GM18507 (cell line): ENCODE measurements around the gene TOX2.

Source experiments
- DNase-seq: peaks from one replicate; pipeline ENCODE4 v3.0.0; 2011; ENCODE audit warnings: low read depth; ENCODE audit not compliant: insufficient read length; ENCODE audit errors: extremely low spot score
- FAIRE-seq: peaks from 2 replicates; lab custom pipeline; 2011; peaks lifted over from hg19 to GRCh38; lab: Jason Lieb, UNC

The TOX2 gene

GRCh38 chr20:43938017-43938655 lies 23.5 kb downstream of the TOX2 start:
- DNase-seq = no peak
- no peak for FAIRE-seq

GRCh38 chr20:43938932-43939761 lies 24.5 kb downstream of the TOX2 start:
- no peak for DNase-seq
- no peak for FAIRE-seq

- no peak for DNase-seq
- FAIRE-seq = no peak
Measured at GRCh38 chr20:43939762-43940121, 25.1 kb downstream of the TOX2 start.

GRCh38 chr20:43940518-43941225 lies 26.0 kb downstream of the TOX2 start:
- no peak for FAIRE-seq
- no peak for DNase-seq

GRCh38 chr20:43941476-43942200 lies 27.0 kb downstream of the TOX2 start:
- FAIRE-seq (peak; percentile 77), DNase-seq (no peak)

- DNase-seq (no peak), FAIRE-seq (no peak)
Measured at GRCh38 chr20:43942201-43942590, 27.5 kb downstream of the TOX2 start.

GRCh38 chr20:43942667-43943285 lies 28.1 kb downstream of the TOX2 start:
- DNase-seq = no peak
- FAIRE-seq = peak; percentile 92

- no peak for FAIRE-seq
Measured at GRCh38 chr20:43943725-43944124, 29.1 kb downstream of the TOX2 start.

GRCh38 chr20:43944653-43945235 lies 30.1 kb downstream of the TOX2 start:
- FAIRE-seq (no peak), DNase-seq (no peak)

More at GRCh38 chr20:43943725-43944124, 29.1 kb downstream of the TOX2 start:
- no peak for DNase-seq

- FAIRE-seq (no peak), DNase-seq (no peak)
Measured at GRCh38 chr20:43945391-43946205, 30.9 kb downstream of the TOX2 start.

- no peak for DNase-seq
- FAIRE-seq = no peak
Measured at GRCh38 chr20:43946206-43946491, 31.5 kb downstream of the TOX2 start.

GRCh38 chr20:43946659-43947315 lies 32.1 kb downstream of the TOX2 start:
- FAIRE-seq (no peak), DNase-seq (no peak)

- no peak for DNase-seq
- no peak for FAIRE-seq
Measured at GRCh38 chr20:43947316-43947710, 32.7 kb downstream of the TOX2 start.

GRCh38 chr20:43948455-43948854 lies 33.8 kb downstream of the TOX2 start:
- FAIRE-seq = no peak
- DNase-seq = no peak

GRCh38 chr20:43949248-43949647 lies 34.6 kb downstream of the TOX2 start:
- DNase-seq = no peak
- FAIRE-seq = no peak

- DNase-seq (peak; percentile 57), FAIRE-seq (peak; percentile 92)
Measured at GRCh38 chr20:43949741-43950618, 35.3 kb downstream of the TOX2 start.

- DNase-seq (no peak), FAIRE-seq (no peak)
Measured at GRCh38 chr20:43953919-43954592, 39.4 kb downstream of the TOX2 start.
